Measurements from ENCODE around the gene NAA60. TPM values are rescaled to one million over a fixed set of nuclear protein-coding genes. Genes with fewer than 3 reads are reported as not detected.

Gene NAA60
- total and polyA plus RNA-seq, 2 donors from 2014 or later = 51.6 to 66.6 TPM

- intact Hi-C loops (cut with DNase I) = no loop called here
- Histone ChIP-seq H3K27ac (ENCODE audit: low read depth in 2 of 2, low read length in 2 of 2) (no peak overlapping the region), H3K4me1 (ENCODE audit: control insufficient read depth in 2 of 3, insufficient read depth in 2 of 3, low read depth in 1 of 3, low read length in 3 of 3) (peaks cover 0 to 7% (median 0%) of the 10 kb centered on the region in 3 donors), H3K9ac (ENCODE audit: low read length in 3 of 3) (no peak overlapping the region), H3K9me3 (ENCODE audit: control insufficient read depth in 2 of 3, insufficient read depth in 1 of 3, low read length in 3 of 3) (no peaks in the 10 kb centered on the region), H3K36me3 (ENCODE audit: control insufficient read depth in 2 of 3, insufficient read depth in 3 of 3, low read length in 3 of 3) (peaks cover under 1 to 44% (median 21%) of the 10 kb centered on the region in 3 donors), H3K27me3 (ENCODE audit: control insufficient read depth, insufficient read depth, low read length) (no peaks in the 10 kb centered on the region), H3K4me3 (ENCODE audit: low read length in 3 of 3) (no peak overlapping the region)
- no peak for TF ChIP-seq CTCF (IDR thresholded peaks at IDR 0.05; ENCODE audit: borderline replicate concordance, extremely low read depth, insufficient read depth)
- no peak for DNase-seq
- FAIRE-seq = no peak
Measured at GRCh38 chr16:3478242-3478925, 34.9 kb downstream of the NAA60 start.

DNA sequence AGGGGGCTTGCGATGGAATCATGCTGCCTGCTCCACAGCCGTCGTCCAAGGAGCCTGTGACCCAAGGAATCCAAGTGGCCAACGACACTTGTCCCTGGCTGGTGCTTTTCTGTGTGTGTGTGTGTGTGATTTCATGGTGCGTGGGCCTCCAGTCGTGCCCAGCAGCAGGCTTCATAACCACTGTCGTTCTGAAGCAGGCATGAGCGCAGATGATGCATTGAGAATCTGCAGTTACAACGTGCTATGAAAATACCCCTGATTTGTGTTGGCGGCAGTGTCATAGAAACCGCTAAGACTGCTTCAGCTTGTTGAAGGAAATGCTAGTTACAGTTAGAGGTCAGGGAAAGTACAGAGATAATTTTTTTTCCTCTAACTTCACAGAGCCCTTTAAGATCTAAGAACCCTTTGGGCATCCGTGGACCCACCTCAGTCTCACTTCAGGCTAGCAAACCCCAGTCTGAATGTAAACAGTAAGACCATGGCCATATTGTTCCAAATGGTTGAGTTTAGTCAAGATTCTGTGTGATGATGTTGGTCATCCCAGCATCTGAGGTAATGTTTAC lies 36.3 kb downstream of the NAA60 start:
- Histone ChIP-seq H3K9me3 (ENCODE audit: control insufficient read depth in 2 of 3, insufficient read depth in 1 of 3, low read length in 3 of 3) (no peaks in the 10 kb centered on the region), H3K27me3 (ENCODE audit: control insufficient read depth, insufficient read depth, low read length) (no peaks in the 10 kb centered on the region), H3K4me1 (ENCODE audit: control insufficient read depth in 2 of 3, insufficient read depth in 2 of 3, low read depth in 1 of 3, low read length in 3 of 3) (peaks cover 0 to 2% (median 0%) of the 10 kb centered on the region in 3 donors), H3K36me3 (ENCODE audit: control insufficient read depth in 2 of 3, insufficient read depth in 3 of 3, low read length in 3 of 3) (peaks cover 3 to 57% (median 27%) of the 10 kb centered on the region in 3 donors), H3K4me3 (ENCODE audit: low read length in 3 of 3) (no peak overlapping the region), H3K9ac (ENCODE audit: low read length in 3 of 3) (no peak overlapping the region), H3K27ac (ENCODE audit: low read depth in 2 of 2, low read length in 2 of 2) (no peak overlapping the region)
- intact Hi-C loops (cut with DNase I) = no loop called here
- DNase-seq (peak in 1 of 5 donors; percentile 33), FAIRE-seq (no peak)
- TF ChIP-seq CTCF (IDR thresholded peaks at IDR 0.05; ENCODE audit: borderline replicate concordance, extremely low read depth, insufficient read depth) = no peak

DNA sequence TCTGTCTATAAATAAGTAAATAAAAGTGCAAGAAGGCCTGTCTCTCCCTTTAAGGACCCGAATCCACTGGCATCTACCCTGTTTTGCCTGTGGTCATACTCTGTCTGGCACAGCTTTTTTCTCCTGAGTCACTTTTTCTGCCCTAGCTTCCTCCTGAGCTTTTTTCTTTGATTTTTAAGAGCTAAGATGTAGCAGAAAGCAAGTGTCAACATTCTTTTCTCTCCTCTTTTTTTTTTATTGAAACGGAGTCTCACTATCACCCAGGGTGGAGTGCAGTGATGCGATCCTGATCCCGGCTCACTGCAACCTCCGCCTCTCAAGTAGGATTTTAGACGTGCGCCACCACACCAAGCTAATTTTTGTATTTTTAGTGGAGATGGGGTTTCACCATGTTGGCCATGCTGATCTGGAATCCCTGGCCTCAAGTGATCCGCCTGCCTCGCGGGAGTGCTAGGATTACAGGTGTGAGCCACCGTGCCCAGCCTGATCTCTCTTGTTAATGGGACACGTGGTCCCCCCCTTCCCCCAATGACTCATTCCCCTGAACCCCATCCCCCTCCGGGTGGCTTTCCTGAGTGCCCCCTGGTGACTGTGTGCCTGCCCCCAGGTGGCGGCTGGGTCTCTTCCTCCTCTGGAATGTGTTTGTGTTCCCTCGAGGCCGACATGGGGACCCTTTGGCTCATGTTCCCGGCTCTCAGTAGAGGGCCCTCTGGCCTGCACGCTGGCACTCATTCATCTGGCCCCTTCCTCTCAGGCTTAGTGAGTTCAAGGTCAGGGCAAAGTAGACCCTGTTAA lies 37.6 kb downstream of the NAA60 start:
- TF ChIP-seq CTCF (IDR thresholded peaks at IDR 0.05; ENCODE audit: borderline replicate concordance, extremely low read depth, insufficient read depth) = no peak
- peak in 2 of 5 donors; percentile 31 to 53 for DNase-seq
- Histone ChIP-seq H3K9me3 (ENCODE audit: control insufficient read depth in 2 of 3, insufficient read depth in 1 of 3, low read length in 3 of 3) (no peaks in the 10 kb centered on the region), H3K27me3 (ENCODE audit: control insufficient read depth, insufficient read depth, low read length) (no peaks in the 10 kb centered on the region), H3K36me3 (ENCODE audit: control insufficient read depth in 2 of 3, insufficient read depth in 3 of 3, low read length in 3 of 3) (peaks cover 3 to 71% (median 35%) of the 10 kb centered on the region in 3 donors), H3K27ac (ENCODE audit: low read depth in 2 of 2, low read length in 2 of 2) (no peak overlapping the region), H3K4me1 (ENCODE audit: control insufficient read depth in 2 of 3, insufficient read depth in 2 of 3, low read depth in 1 of 3, low read length in 3 of 3) (peaks cover 0 to 2% (median 0%) of the 10 kb centered on the region in 3 donors), H3K4me3 (ENCODE audit: low read length in 3 of 3) (no peak overlapping the region), H3K9ac (ENCODE audit: low read length in 3 of 3) (no peak overlapping the region)
- FAIRE-seq = no peak
- intact Hi-C loops (cut with DNase I) = no loop called here
